Measurements from ENCODE around the gene HCFC1R1. TPM values are rescaled to one million over a fixed set of nuclear protein-coding genes. Genes with fewer than 3 reads are reported as not detected.

Gene HCFC1R1
- total and polyA plus RNA-seq, 2 of the 8 experiments (the other 6 are each of a cell fraction or from before 2014, with no cell fraction given): 72.7 to 138 TPM

- 0 out of 2 replicates have a peak overlapping the region, but pooled peaks have one; percentile 43 for H2BK20ac ChIP-seq (ENCODE audit: low read length)
- no peak overlapping the region for H3K14ac ChIP-seq (ENCODE audit: insufficient read length)
- H2BK15ac ChIP-seq (ENCODE audit: low read length): peak overlapping the region; percentile 92; the same call in 1 of the 2 replicates
- peak overlapping the region; percentile 71 for H3K18ac ChIP-seq (ENCODE audit: extremely low read depth, low read length)
- no peak overlapping the region for H3K4me2 ChIP-seq (ENCODE audit: insufficient read depth in 1 of 2, low read depth in 2 of 2, low read length in 2 of 2)
- peak overlapping the region; percentile 94; the same call in 1 of the 2 replicates for H2BK12ac ChIP-seq (ENCODE audit: low read depth, low read length)
- H3K79me1 ChIP-seq (ENCODE audit: low read depth, low read length): no peaks in the 10 kb centered on the region
- H4K5ac ChIP-seq (ENCODE audit: insufficient read length, low read depth, low read length): no peak overlapping the region
- H4K8ac ChIP-seq (ENCODE audit: extremely low read depth, insufficient read depth, low read length): no peak overlapping the region
- H3K56ac ChIP-seq (replicated peaks; ENCODE audit: insufficient read length, low read depth, low read length): no peak overlapping the region
- no peak overlapping the region for H3K4me3 ChIP-seq (ENCODE audit: extremely low read depth in 1 of 4, insufficient read depth in 2 of 4, low read depth in 3 of 4, low read length in 4 of 4)
- H2BK120ac ChIP-seq (replicated peaks; ENCODE audit: low read depth, low read length): no peak overlapping the region
- peaks cover 0 to 34% (median 20%) of the 10 kb centered on the region in 4 experiments; a peak in 6 of 7 replicates for H3K4me1 ChIP-seq (replicated peaks in 1 of 4; ENCODE audit: control insufficient read depth in 3 of 4, insufficient read depth in 4 of 4, low read length in 3 of 4)
- H3K27ac ChIP-seq (ENCODE audit: low read depth, low read length): no peak overlapping the region
- H3K36me3 ChIP-seq (ENCODE audit: control insufficient read depth in 2 of 4, insufficient read depth in 4 of 4, low read length in 3 of 4): no peaks in the 10 kb centered on the region
- H3K27me3 ChIP-seq (replicated peaks in 1 of 4; ENCODE audit: control insufficient read depth in 3 of 4, extremely low read depth in 1 of 4, insufficient read depth in 3 of 4, low read length in 3 of 4): no peaks in the 10 kb centered on the region; a peak in 1 of 7 replicates
- H2BK5ac ChIP-seq (ENCODE audit: low read depth, low read length): 0 out of 2 replicates have a peak overlapping the region, but pooled peaks have one; percentile 68
- 94% methylated on average over 9 of the region's 12 CpGs; no CpG with 5 or more reads in 1 of the 2 experiments for WGBS, 2 experiments (ENCODE audit: extremely low coverage in 1 of 2, insufficient coverage in 1 of 2, insufficient read length in 1 of 2, insufficient replicate concordance in 2 of 2, low coverage in 1 of 2, low lambda C conversion rate in 2 of 2, missing lambda C conversion rate in 1 of 2)
- POLR2A ChIA-PET (ENCODE audit: partially characterized antibody): interaction anchor here (1.1 to 15.2 kb wide), 10 partner anchors 9 to 40 kb away, joined by 3 to 200 read pairs (median 6); partner anchors contain the start of genes CLDN6, HCFC1R1, THOC6 and TNFRSF12A
- no peaks in the 10 kb centered on the region for H3K79me2 ChIP-seq (ENCODE audit: control insufficient read depth in 1 of 2, insufficient read depth in 2 of 2, low read length in 2 of 2)
- DNase-seq (ENCODE audit: low read depth in 1 of 2, low spot score in 2 of 2) (no peak), FAIRE-seq (no peak)
- no peaks in the 10 kb centered on the region for H4K20me1 ChIP-seq (replicated peaks in 1 of 2; ENCODE audit: control insufficient read depth in 1 of 2, insufficient read depth in 2 of 2, low read length in 2 of 2)
- 0 out of 2 replicates have a peak overlapping the region, but pooled peaks have one; percentile 59 for H2AK5ac ChIP-seq (ENCODE audit: low read depth, low read length)
- H2AFZ ChIP-seq (ENCODE audit: low read length): no peak overlapping the region
- no peaks in the 10 kb centered on the region; the same call in 1 of the 2 replicates for H3K23me2 ChIP-seq (ENCODE audit: low read depth, low read length)
- TF ChIP-seq CHD2 (IDR thresholded peaks at IDR 0.05; ENCODE audit: low read length) (no peak), RXRA (IDR thresholded peaks at IDR 0.05; ENCODE audit: insufficient read depth, low read depth, low read length) (no peak), TEAD4 (IDR thresholded peaks at IDR 0.05; ENCODE audit: low read depth, low read length) (no peak), SRF (IDR thresholded peaks at IDR 0.05; ENCODE audit: low read depth, low read length) (no peak), SP1 (IDR thresholded peaks at IDR 0.05; ENCODE audit: low read depth, low read length) (no peak), CTBP2 (IDR thresholded peaks at IDR 0.05; ENCODE audit: borderline replicate concordance, insufficient read depth, insufficient read length, low read length) (no peak), CHD1 (IDR thresholded peaks at IDR 0.05; ENCODE audit: low read depth, low read length) (no peak), CTCF (IDR thresholded peaks at IDR 0.05; ENCODE audit: control extremely low read depth in 1 of 3, insufficient read depth in 1 of 3, low read depth in 1 of 3, low read length in 3 of 3) (no peak), HDAC6 (IDR thresholded peaks at IDR 0.05; ENCODE audit: low read depth, low read length) (no peak)
- H3K9me3 ChIP-seq (ENCODE audit: insufficient read depth in 2 of 2, low read depth in 1 of 2, low read length in 1 of 2): no peaks in the 10 kb centered on the region
- H3K9ac ChIP-seq (replicated peaks in 1 of 4; ENCODE audit: extremely low read depth in 1 of 4, low read depth in 3 of 4, low read length in 3 of 4): no peak overlapping the region
- H3K23ac ChIP-seq (ENCODE audit: insufficient read length): no peak overlapping the region
- H4K91ac ChIP-seq (replicated peaks; ENCODE audit: insufficient read length, low read length): peak overlapping the region; percentile 49
- H3K4ac ChIP-seq (replicated peaks; ENCODE audit: insufficient read length, low read depth, low read length): peak overlapping the region; percentile 92
- CTCF ChIA-PET (ENCODE audit: partially characterized antibody): interaction anchor here (0.6 to 5.2 kb wide), 5 partner anchors 10 to 192 kb away, joined by 3 to 24 read pairs (median 4); partner anchors contain the start of gene CLDN6
These were observed 32.0 kb downstream of the HCFC1R1 start for GRCh38 chr16:2991566-2992261.

Measured in H1 (cell line).